ENCODE data around the gene VDR. TPM values are rescaled to one million over a fixed set of nuclear protein-coding genes. Genes with fewer than 3 reads are reported as not detected.

The VDR gene
- total and polyA plus RNA-seq, 2 donors (not counting 1 experiment from before 2014, with no cell fraction given): 0.37 to 0.42 TPM

Other genes starting within 250 kb of the VDR start
- gene RPAP3, start 199.0 kb downstream of the VDR start, total RNA-seq: 47.2 and 49.4 TPM in 2 replicates
- 9.1 and 16.0 TPM in 2 replicates for gene RPAP3, start 199.0 kb downstream of the VDR start, polyA plus RNA-seq
- not detected in 2 replicates for gene ENDOU, start 179.5 kb downstream of the VDR start, total RNA-seq
- 0.03 and 0.14 TPM in 2 replicates for gene ENDOU, start 179.5 kb downstream of the VDR start, polyA plus RNA-seq
- 5.2 and 5.4 TPM in 2 replicates for gene RAPGEF3, start 146.1 kb downstream of the VDR start, total RNA-seq
- 1.7 and 1.8 TPM in 2 replicates for gene RAPGEF3, start 146.1 kb downstream of the VDR start, polyA plus RNA-seq
- 20.0 and 25.1 TPM in 2 replicates for gene SLC48A1, start 131.8 kb downstream of the VDR start, total RNA-seq
- gene SLC48A1, start 131.8 kb downstream of the VDR start, polyA plus RNA-seq: 6.4 and 8.0 TPM in 2 replicates
- 175 and 178 TPM in 2 replicates for gene HDAC7, start 85.1 kb downstream of the VDR start, total RNA-seq
- 84.6 and 87.2 TPM in 2 replicates for gene HDAC7, start 85.1 kb downstream of the VDR start, polyA plus RNA-seq
- gene TMEM106C, start 58.6 kb upstream of the VDR start, total RNA-seq: 32.9 and 37.5 TPM in 2 replicates
- gene TMEM106C, start 58.6 kb upstream of the VDR start, polyA plus RNA-seq: 32.2 and 44.2 TPM in 2 replicates
- not detected in 2 replicates for gene COL2A1, start 99.5 kb upstream of the VDR start, total RNA-seq
- not detected in 2 replicates for gene COL2A1, start 99.5 kb upstream of the VDR start, polyA plus RNA-seq
- gene SENP1, start 201.1 kb upstream of the VDR start, total RNA-seq: 43.8 and 44.8 TPM in 2 replicates
- gene SENP1, start 201.1 kb upstream of the VDR start, polyA plus RNA-seq: 7.3 and 8.9 TPM in 2 replicates
- 42.5 and 43.0 TPM in 2 replicates for gene PFKM, start 214.4 kb upstream of the VDR start, total RNA-seq
- gene PFKM, start 214.4 kb upstream of the VDR start, polyA plus RNA-seq: 20.3 and 20.8 TPM in 2 replicates